B cell (primary cell): Measurements from ENCODE around the gene EFCAB13. TPM values are rescaled to one million over a fixed set of nuclear protein-coding genes. Genes with fewer than 3 reads are reported as not detected.

Experiments used
- ATAC-seq: fragments of 200-7000 bp; cut with Tn5 transposase; one replicate; pipeline ENCODE4 v1.10.0; 2021; ENCODE audit warnings: low read depth, mild to moderate bottlenecking, moderate number of reproducible peaks, moderate library complexity
- CTCF ChIA-PET: fragments of 350-600 bp; sonication (Branson Sonifier 250); formaldehyde crosslinking; loops from one replicate; lab custom pipeline; 2021; ENCODE audit warnings: antibody characterized with exemption, inconsistent platforms; lab: Charles Lee
- POLR2A ChIA-PET: fragments of 350-600 bp; sonication (Branson Sonifier 250); formaldehyde crosslinking; loops from one replicate; lab custom pipeline; 2021; ENCODE audit warnings: antibody characterized with exemption; lab: Charles Lee
- DNase-seq: peaks from one replicate; pipeline ENCODE4 v3.0.0; 2013
- H2AFZ ChIP-seq: 2 replicates; pipeline ENCODE4 v1.6.1; 2012; ENCODE audit warnings: mild to moderate bottlenecking, low read depth, low read length; ENCODE audit not compliant: insufficient read depth, poor library complexity, severe bottlenecking
- H3K27ac ChIP-seq, 2 donors: 1 replicate in 1 of 2; 2 replicates in 1 of 2; pipeline ENCODE4 v1.5.1; 2012 to 2013; ENCODE audit warnings: low read length in 2 of 2, mild to moderate bottlenecking in 2 of 2, moderate library complexity in 1 of 2
- H3K27me3 ChIP-seq, 4 experiments: fragments of 200-600 bp in 1 of 4; sonication (generic) in 1 of 4; replicated peaks in 1 of 4; 1 replicate in 2 of 4; 2 replicates in 2 of 4; pipeline versions ENCODE4 v1.6.1 to v1.7.0; 2013 to 2016; ENCODE audit warnings: low read length in 3 of 4, mild to moderate bottlenecking in 2 of 4, mixed read lengths in 1 of 4, moderate library complexity in 1 of 4; ENCODE audit not compliant: insufficient read depth in 4 of 4, control insufficient read depth in 3 of 4; ENCODE audit errors: control extremely low read depth in 1 of 4
- H3K36me3 ChIP-seq, 2 experiments: replicated peaks in 1 of 2; 1 replicate in 1 of 2; 2 replicates in 1 of 2; pipeline versions ENCODE4 v1.6.1 to v1.7.1; 2013; ENCODE audit warnings: low read length in 1 of 2; ENCODE audit not compliant: insufficient read depth in 2 of 2, control insufficient read depth in 1 of 2; ENCODE audit errors: control extremely low read depth in 1 of 2, extremely low read depth in 1 of 2
- H3K4me1 ChIP-seq, 2 donors: fragments of 200-600 bp in 1 of 2; sonication (generic) in 1 of 2; 1 replicate in 1 of 2; 2 replicates in 1 of 2; pipeline versions ENCODE4 v1.5.1 to v1.6.1; 2013 to 2017; ENCODE audit warnings: low read length in 2 of 2; ENCODE audit not compliant: control insufficient read depth in 2 of 2, insufficient read depth in 2 of 2
- H3K4me2 ChIP-seq: replicated peaks from 2 replicates; pipeline ENCODE3; 2012; ENCODE audit warnings: mild to moderate bottlenecking, low read depth, low read length; ENCODE audit not compliant: poor library complexity, severe bottlenecking
- H3K4me3 ChIP-seq, 5 experiments: fragments of 200-600 bp in 1 of 5; sonication (generic) in 1 of 5; 1 replicate in 3 of 5; 2 replicates in 2 of 5; pipeline versions ENCODE4 v1.5.1 to v1.7.0; 2011 to 2016; ENCODE audit warnings: low read length in 4 of 5, mild to moderate bottlenecking in 4 of 5, low read depth in 2 of 5, control low read depth in 1 of 5, moderate library complexity in 1 of 5; ENCODE audit not compliant: insufficient read depth in 1 of 5; ENCODE audit errors: control extremely low read depth in 1 of 5, extremely low read depth in 1 of 5
- H3K79me2 ChIP-seq: fragments of 200-600 bp; sonication (generic); one replicate; pipeline ENCODE4 v1.6.0; 2016; ENCODE audit warnings: low read length; ENCODE audit not compliant: control insufficient read depth, insufficient read depth
- H3K9ac ChIP-seq: fragments of 200-600 bp; sonication (generic); 2 replicates; pipeline ENCODE4 v1.6.1; 2017; ENCODE audit warnings: mild to moderate bottlenecking, low read length, moderate library complexity
- H3K9me3 ChIP-seq, 3 donors: one replicate each; pipeline versions ENCODE4 v1.6.1 to v1.7.1; 2013; ENCODE audit warnings: low read length in 2 of 3; ENCODE audit not compliant: control insufficient read depth in 2 of 3, insufficient read depth in 1 of 3; ENCODE audit errors: control extremely low read depth in 1 of 3
- H4K20me1 ChIP-seq: 2 replicates; pipeline ENCODE4 v1.6.0; 2012; ENCODE audit warnings: mild to moderate bottlenecking, low read length; ENCODE audit not compliant: insufficient read depth, control insufficient read depth, poor library complexity, severe bottlenecking
- H3K27ac Mint-ChIP-seq: one replicate; pipeline ENCODE4 v1.8.0; 2021; ENCODE audit warnings: mixed read lengths
- H3K27me3 Mint-ChIP-seq: one replicate; pipeline ENCODE4 v1.8.0; 2021; ENCODE audit warnings: mixed read lengths
- H3K4me1 Mint-ChIP-seq: one replicate; pipeline ENCODE4 v1.8.0; 2021; ENCODE audit warnings: mixed read lengths
- H3K4me3 Mint-ChIP-seq: one replicate; pipeline ENCODE4 v1.8.0; 2021; ENCODE audit warnings: mixed read lengths
- H3K9me3 Mint-ChIP-seq: one replicate; pipeline ENCODE4 v1.8.0; 2022; ENCODE audit warnings: mixed read lengths; ENCODE audit not compliant: insufficient read depth
- CTCF ChIP-seq: fragments of 200-600 bp; IDR thresholded peaks from one replicate; pipeline ENCODE4 v1.8.0; 2022; ENCODE audit warnings: antibody characterized with exemption, mild to moderate bottlenecking
- EZH2 ChIP-seq: IDR thresholded peaks from 2 replicates; pipeline ENCODE4 v1.6.1; 2012; ENCODE audit warnings: borderline replicate concordance, low read depth, mild to moderate bottlenecking, moderate library complexity, low read length; ENCODE audit not compliant: insufficient read depth, poor library complexity, severe bottlenecking
- WGBS: methylation state at CpG from one replicate; pipeline ENCODE4 v1.1.5; 2013; ENCODE audit warnings: missing lambda C conversion rate; ENCODE audit not compliant: insufficient coverage; 5-methylcytosine and 5-hydroxymethylcytosine counted together
- intact Hi-C: fragments of 100-400 bp; cut with micrococcal nuclease; formaldehyde crosslinking; loops from one replicate; pipeline ENCODE4 v1.10.0; 2022
- polyA plus RNA-seq: library from polyadenylated mRNA; depleted of rRNA; stranded (reverse); fragments of >200 nt; gene quantifications from 2 replicates; pipeline ENCODE4 v1.2.3, GENCODE V29; 2012
- total RNA-seq, 2 donors: library from RNA; stranded (reverse); fragments of 120-200 nt in 1 of 2; gene quantifications; 1 replicate in 1 of 2; 2 replicates in 1 of 2; pipeline versions ENCODE4 v1.2.3 to v1.2.4, GENCODE V29; 2013 to 2022

EFCAB13 gene
- total and polyA plus RNA-seq, 2 donors (not counting 1 experiment from before 2014, with no cell fraction given), result 5.4 to 86.5 TPM

- no peak for TF ChIP-seq CTCF
- no peak for TF ChIP-seq EZH2
- DNase-seq, result no peak
- no peak overlapping the region for H3K4me3 ChIP-seq
- peaks cover 16 to 18% of the 10 kb centered on the region in 2 donors for H3K4me1 ChIP-seq
- peaks cover 25% of the 10 kb centered on the region for H3K4me1 Mint-ChIP-seq
- H3K9me3 ChIP-seq, result peaks cover 0 to 8% (median 5%) of the 10 kb centered on the region in 3 donors
- 93% methylated on average over 6 of the region's 6 CpGs for WGBS
- intact Hi-C loops, result no loop called here
- H3K27me3 ChIP-seq, result no peaks in the 10 kb centered on the region
- peaks cover 5% of the 10 kb centered on the region for H3K9me3 Mint-ChIP-seq
- H3K4me2 ChIP-seq, result no peak overlapping the region
- no peaks in the 10 kb centered on the region for H3K27me3 Mint-ChIP-seq
- no peak overlapping the region for H3K27ac ChIP-seq
- H4K20me1 ChIP-seq, result no peaks in the 10 kb centered on the region
- H3K4me3 Mint-ChIP-seq, result no peak overlapping the region
- no peak overlapping the region for H3K27ac Mint-ChIP-seq
- H3K36me3 ChIP-seq, result no peaks in the 10 kb centered on the region
- no peaks in the 10 kb centered on the region for H3K79me2 ChIP-seq
- no peak overlapping the region for H2AFZ ChIP-seq
- POLR2A ChIA-PET, result no interaction called here
- ATAC-seq, result no peak
- no peak overlapping the region for H3K9ac ChIP-seq
- CTCF ChIA-PET, result no interaction called here
Measured at GRCh38 chr17:47298712-47299111, 25.0 kb upstream of the EFCAB13 start.

- no peaks in the 10 kb centered on the region for H3K79me2 ChIP-seq
- no peak overlapping the region for H2AFZ ChIP-seq
- ATAC-seq, result no peak
- POLR2A ChIA-PET, result interaction anchor here (0.9 kb wide), 1 partner anchor 92 kb away, joined by 5 read pairs; no protein-coding TSS in a partner anchor
- no peak overlapping the region for H3K4me3 ChIP-seq
- CTCF ChIA-PET, result interaction anchor here (1.3 to 3.4 kb wide), 3 partner anchors 9 to 18 kb away, joined by 3 to 12 read pairs (median 4); no protein-coding TSS in a partner anchor
- Mint-ChIP-seq H3K4me3 (no peak overlapping the region), H3K9me3 (peaks cover 5% of the 10 kb centered on the region), H3K4me1 (peaks cover 18% of the 10 kb centered on the region), H3K27me3 (no peaks in the 10 kb centered on the region), H3K27ac (no peak overlapping the region)
- WGBS, result 95% methylated on average over 13 of the region's 13 CpGs
- no peak for TF ChIP-seq EZH2
- TF ChIP-seq CTCF, result no peak
- H3K27ac ChIP-seq, result no peak overlapping the region
- peaks cover 0 to 8% (median 5%) of the 10 kb centered on the region in 3 donors for H3K9me3 ChIP-seq
- intact Hi-C loops, result no loop called here
- DNase-seq, result no peak
- no peak overlapping the region for H3K9ac ChIP-seq
- H3K27me3 ChIP-seq, result no peaks in the 10 kb centered on the region
- H3K4me1 ChIP-seq, result peaks cover 10 to 11% of the 10 kb centered on the region in 2 donors
- H4K20me1 ChIP-seq, result no peaks in the 10 kb centered on the region
- no peaks in the 10 kb centered on the region for H3K36me3 ChIP-seq
- no peak overlapping the region for H3K4me2 ChIP-seq
Measured at GRCh38 chr17:47299239-47299910, 24.4 kb upstream of the EFCAB13 start.
